Ascending aorta (tissue), 2 donors: ENCODE results near the gene GARIN5A. TPM values are rescaled to one million over a fixed set of nuclear protein-coding genes. Genes with fewer than 3 reads are reported as not detected.

Source experiments
- DNase-seq, 2 donors: peaks; one replicate each; pipeline ENCODE4 v3.0.0-alpha.2; 2019; ENCODE audit warnings: low spot score in 2 of 2
- H3K27ac ChIP-seq, 2 donors: fragments of 200-600 bp; sonication (generic); one replicate each; pipeline ENCODE4 v1.5.1; 2016 to 2017; ENCODE audit warnings: mild to moderate bottlenecking in 1 of 2
- H3K27me3 ChIP-seq: fragments of 200-600 bp; sonication (generic); one replicate; pipeline ENCODE4 v1.5.1; 2017
- H3K36me3 ChIP-seq, 2 donors: fragments of 200-600 bp; sonication (generic); one replicate each; pipeline ENCODE4 v1.5.1; 2016
- H3K4me1 ChIP-seq, 2 donors: fragments of 200-600 bp; sonication (generic); one replicate each; pipeline ENCODE4 v1.5.1; 2016 to 2017; ENCODE audit warnings: mild to moderate bottlenecking in 1 of 2
- H3K4me3 ChIP-seq, 2 donors: fragments of 200-600 bp; sonication (generic); one replicate each; pipeline ENCODE4 v1.5.1; 2016 to 2017; ENCODE audit warnings: mild to moderate bottlenecking in 1 of 2
- H3K9me3 ChIP-seq, 2 donors: fragments of 200-600 bp; sonication (generic); one replicate each; pipeline ENCODE4 v1.5.1; 2016
- CTCF ChIP-seq, 3 experiments: fragments of 200-600 bp in 2 of 3; fragments of 450-650 bp in 1 of 3; sonication (generic) in 2 of 3; IDR thresholded peaks; one replicate each; pipeline ENCODE4 v1.5.1; 2016 to 2019; ENCODE audit warnings: antibody characterized with exemption in 3 of 3, mild to moderate bottlenecking in 1 of 3, moderate library complexity in 1 of 3
- intact Hi-C: fragments of 100-400 bp; cut with DNase I; formaldehyde crosslinking; loops from one replicate; pipeline ENCODE4 v1.15.1; 2023
- total RNA-seq: library from RNA; depleted of rRNA; stranded (reverse); fragments of >200 nt; gene quantifications from one replicate; pipeline ENCODE4 v1.1.0, GENCODE V29; 2016

GARIN5A gene
- total RNA-seq, 1 donor from 2014 or later: not detected

DNA sequence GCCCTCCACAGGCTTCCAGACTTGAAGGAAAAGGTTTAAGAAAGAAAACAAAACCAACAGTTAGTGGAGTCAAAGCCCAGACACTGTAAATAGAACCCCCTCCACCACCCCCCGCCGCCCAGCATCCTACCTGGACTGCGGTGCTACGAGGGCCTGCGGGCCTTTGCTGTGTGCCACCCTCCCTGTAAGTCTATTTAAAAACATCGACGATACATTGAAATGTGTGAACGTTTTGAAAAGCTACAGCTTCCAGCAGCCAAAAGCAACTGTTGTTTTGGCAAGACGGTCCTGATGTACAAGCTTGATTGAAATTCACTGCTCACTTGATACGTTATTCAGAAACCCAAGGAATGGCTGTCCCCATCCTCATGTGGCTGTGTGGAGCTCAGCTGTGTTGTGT lies 6.3 kb upstream of the GARIN5A start:
- Histone ChIP-seq H3K4me1 (peaks cover 0 to under 1% of the 10 kb centered on the region in 2 donors), H3K27ac (no peak overlapping the region), H3K27me3 (no peaks in the 10 kb centered on the region), H3K4me3 (no peak overlapping the region), H3K36me3 (peaks cover 39 to 47% of the 10 kb centered on the region in 2 donors), H3K9me3 (no peaks in the 10 kb centered on the region)
- TF ChIP-seq CTCF (IDR thresholded peaks at IDR 0.05): no peak
- DNase-seq: no peak
- intact Hi-C loops: no loop called here

- Histone ChIP-seq H3K4me1 (peaks cover 1 to 6% of the 10 kb centered on the region in 2 donors), H3K27me3 (no peaks in the 10 kb centered on the region), H3K4me3 (no peak overlapping the region), H3K27ac (no peak overlapping the region), H3K9me3 (no peaks in the 10 kb centered on the region), H3K36me3 (peaks cover 39 to 47% of the 10 kb centered on the region in 2 donors)
- no peak for TF ChIP-seq CTCF (IDR thresholded peaks at IDR 0.05)
- DNase-seq: no peak
- intact Hi-C loops: no loop called here
These were observed 5.7 kb upstream of the GARIN5A start for GRCh38 chr19:50482271-50482855.

- Histone ChIP-seq H3K4me1 (peaks cover 8 to 12% of the 10 kb centered on the region in 2 donors), H3K27me3 (no peaks in the 10 kb centered on the region), H3K9me3 (no peaks in the 10 kb centered on the region), H3K36me3 (peaks cover 39 to 47% of the 10 kb centered on the region in 2 donors), H3K27ac (no peak overlapping the region), H3K4me3 (no peak overlapping the region)
- TF ChIP-seq CTCF (IDR thresholded peaks at IDR 0.05): no peak
- no peak for DNase-seq
- intact Hi-C loops: no loop called here
These were observed 4.9 kb upstream of the GARIN5A start for GRCh38 chr19:50481351-50482149.

GRCh38 chr19:50480281-50481111 lies 3.8 kb upstream of the GARIN5A start:
- Histone ChIP-seq H3K4me3 (no peak overlapping the region), H3K36me3 (peaks cover 39 to 47% of the 10 kb centered on the region in 2 donors), H3K9me3 (no peaks in the 10 kb centered on the region), H3K27ac (no peak overlapping the region), H3K27me3 (no peaks in the 10 kb centered on the region), H3K4me1 (peaks cover 8 to 12% of the 10 kb centered on the region in 2 donors)
- no peak for DNase-seq
- intact Hi-C loops: no loop called here
- TF ChIP-seq CTCF (IDR thresholded peaks at IDR 0.05): no peak

DNA sequence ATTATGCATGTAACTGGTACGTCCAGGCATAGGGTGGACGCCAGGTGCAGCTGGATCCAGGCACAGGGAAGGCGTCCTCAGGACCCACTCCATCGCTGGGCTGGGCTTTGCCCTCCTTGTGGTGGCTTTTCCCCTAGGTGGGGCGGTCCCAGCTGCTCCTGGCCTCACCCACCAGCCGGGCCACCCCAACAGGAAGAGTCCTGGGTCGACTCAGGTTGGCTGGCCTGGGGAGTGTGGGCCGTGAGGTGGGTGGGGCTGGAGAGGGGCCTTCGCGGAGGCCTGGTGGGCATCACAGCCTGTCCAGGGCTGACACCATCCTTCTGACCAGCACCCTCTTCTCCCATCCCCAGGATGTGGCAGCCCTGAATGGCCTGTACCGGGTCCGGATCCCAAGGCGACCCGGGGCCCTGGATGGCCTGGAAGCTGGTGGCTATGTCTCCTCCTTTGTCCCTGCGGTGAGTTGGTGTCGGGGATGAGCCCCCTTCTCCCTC lies 3.2 kb upstream of the GARIN5A start:
- intact Hi-C loops: loop anchor here (5.0 kb wide), 1 partner anchor 98 kb away; the partner anchor contains the start of gene POLD1

More for the DNA sequence above, 3.2 kb upstream of the GARIN5A start:
- H3K4me1 ChIP-seq: peaks cover 8 to 12% of the 10 kb centered on the region in 2 donors
- TF ChIP-seq CTCF (IDR thresholded peaks at IDR 0.05): no peak
- no peaks in the 10 kb centered on the region for H3K9me3 ChIP-seq
- H3K36me3 ChIP-seq: peaks cover 36 to 47% of the 10 kb centered on the region in 2 donors
- no peak overlapping the region for H3K4me3 ChIP-seq
- no peaks in the 10 kb centered on the region for H3K27me3 ChIP-seq
- no peak for DNase-seq
- H3K27ac ChIP-seq: no peak overlapping the region
